Measurements from ENCODE around the gene IRAK3.

- TF ChIP-seq TAF1 (IDR thresholded peaks at IDR 0.05; ENCODE audit: borderline replicate concordance, insufficient read depth, low read length) = no peak
- no peak for TF ChIP-seq REST (IDR thresholded peaks at IDR 0.05; ENCODE audit: insufficient read depth in 1 of 2, low read depth in 2 of 2, low read length in 2 of 2)
- TF ChIP-seq POLR2AphosphoS5 (IDR thresholded peaks at IDR 0.05; ENCODE audit: low read depth, low read length) = no peak
- no peak for TF ChIP-seq FOXP2 (optimal IDR thresholded peaks at IDR 0.05; ENCODE audit: borderline replicate concordance, extremely low read depth, extremely low read length, insufficient read depth)
These were observed 1.2 kb upstream of the IRAK3 start for GRCh38 chr12:66187821-66188220.
